GM21825 (cell line): ENCODE data around the gene RBP5.
"Not testable (repeated sequence)": the region's sequence is repeated elsewhere in the genome, so short reads cannot be mapped to it uniquely, and the experiment has no call there.

Experiments used
- ATAC-seq: cut with Tn5 transposase; IDR thresholded peaks from one replicate; pipeline ENCODE4 v1.9.1; 2021; ENCODE audit warnings: mild to moderate bottlenecking, moderate library complexity; ENCODE audit not compliant: unreplicated experiment

RBP5 gene

GRCh38 chr12:7125632-7126227 is 3.0 kb downstream of the RBP5 start:
- no peak for ATAC-seq

- ATAC-seq = no peak
Measured at GRCh38 chr12:7123806-7124522, 4.7 kb downstream of the RBP5 start.

- ATAC-seq = no peak
Measured at GRCh38 chr12:7122811-7123769, 5.6 kb downstream of the RBP5 start.

- no peak for ATAC-seq
Measured at GRCh38 chr12:7121324-7121723, 7.4 kb downstream of the RBP5 start.

- ATAC-seq = no peak
Measured at GRCh38 chr12:7120166-7120565, 8.5 kb downstream of the RBP5 start.

GRCh38 chr12:7118881-7119280 is 9.8 kb downstream of the RBP5 start:
- no peak for ATAC-seq

GRCh38 chr12:7117670-7118069 is 11.0 kb downstream of the RBP5 start:
- ATAC-seq = no peak

- ATAC-seq = no peak
Measured at GRCh38 chr12:7116916-7117315, 11.8 kb downstream of the RBP5 start.

- no peak for ATAC-seq
Measured at GRCh38 chr12:7116196-7116595, 12.5 kb downstream of the RBP5 start.

- no peak for ATAC-seq
Measured at GRCh38 chr12:7114851-7115250, 13.8 kb downstream of the RBP5 start.

- ATAC-seq = no peak
Measured at GRCh38 chr12:7114008-7114407, 14.7 kb downstream of the RBP5 start.

- ATAC-seq = no peak
Measured at GRCh38 chr12:7113389-7113871, 15.3 kb downstream of the RBP5 start.

GRCh38 chr12:7112041-7112440 is 16.6 kb downstream of the RBP5 start:
- no peak for ATAC-seq

GRCh38 chr12:7110661-7111060 is 18.0 kb downstream of the RBP5 start:
- ATAC-seq = no peak

- ATAC-seq = no peak
Measured at GRCh38 chr12:7109572-7109920, 19.1 kb downstream of the RBP5 start.

- no peak for ATAC-seq
Measured at GRCh38 chr12:7108796-7109571, 19.7 kb downstream of the RBP5 start, which contains the start of gene C1RL. Gene C1RL, minus strand, starts transcription at chr12:7109214. Its CDS starts 34 bp downstream, at chr12:7109180.

GRCh38 chr12:7108003-7108795 is 20.5 kb downstream of the RBP5 start:
- peak; percentile 90 for ATAC-seq

GRCh38 chr12:7107636-7108002 is 21.1 kb downstream of the RBP5 start:
- no peak for ATAC-seq

GRCh38 chr12:7107181-7107580 is 21.5 kb downstream of the RBP5 start:
- ATAC-seq = not testable (repeated sequence)

- ATAC-seq = no peak
Measured at GRCh38 chr12:7106082-7106481, 22.6 kb downstream of the RBP5 start.
